ENCODE data around the gene HS3ST6. TPM values are rescaled to one million over a fixed set of nuclear protein-coding genes. Genes with fewer than 3 reads are reported as not detected.

Gene HS3ST6
- total and polyA plus RNA-seq, 9 of the 15 experiments (the other 6 are each of a cell fraction or from before 2014, with no cell fraction given) = not detected

- H3K4me2 ChIP-seq (ENCODE audit: insufficient read depth, low read length) = peak overlapping the region; percentile 59
- no peaks in the 10 kb centered on the region for H3K9me3 ChIP-seq (replicated peaks; ENCODE audit: control insufficient read depth, insufficient read depth, low read depth, low read length)
- H3K36me3 ChIP-seq (ENCODE audit: control insufficient read depth, insufficient read depth, low read length) = no peaks in the 10 kb centered on the region
- FAIRE-seq (peak; percentile 73), ATAC-seq (peak; percentile 96), DNase-seq (ENCODE audit: extremely low read depth in 1 of 4, low spot score in 3 of 4) (peak; percentile 92 to 99 (median 96))
- H3K27me3 ChIP-seq (ENCODE audit: control insufficient read depth in 2 of 2, insufficient read depth in 2 of 2, low read length in 2 of 2) = no peaks in the 10 kb centered on the region
- CTCF ChIA-PET (ENCODE audit: low intra/inter-chr PET ratio) = interaction anchor here (0.6 to 3.4 kb wide), 7 partner anchors 58 to 683 kb away, joined by 3 to 51 read pairs (median 8); partner anchors contain the start of genes EME2, MEIOB and MRPS34
- in situ Hi-C loops (cut with MboI) = loop anchor here (5.0 kb wide), 1 partner anchor 147 kb away; the partner anchor contains the start of genes NUBP2 and SPSB3
- peak overlapping the region; percentile 95 for H2AFZ ChIP-seq (ENCODE audit: low read depth, low read length)
- no peaks in the 10 kb centered on the region for H3K9me1 ChIP-seq (ENCODE audit: control insufficient read depth, insufficient read depth, low read length)
- intact Hi-C loops (cut with micrococcal nuclease) = loop anchor here (2.0 kb wide), 1 partner anchor 65 kb away; no protein-coding TSS in a partner anchor
- no TSS peak for BruUV-seq (replicated peaks)
- peaks cover 4 to 39% of the 10 kb centered on the region in 2 experiments; a peak in 3 of 5 replicates for H3K4me1 ChIP-seq (replicated peaks in 1 of 2; ENCODE audit: control insufficient read depth in 2 of 2, insufficient read depth in 2 of 2, low read length in 2 of 2)
- peak overlapping the region; percentile 44 for H3K4me3 ChIP-seq
- POLR2A ChIA-PET = interaction anchor here (0.9 to 1.4 kb wide), 2 partner anchors 64 to 147 kb away, joined by 4 to 5 read pairs; partner anchors contain the start of genes NUBP2 and SPSB3
- H3K27ac ChIP-seq (ENCODE audit: extremely low read depth, low read depth, low read length) = peak overlapping the region; percentile 66
- peak overlapping the region; percentile 61 to 93; a peak in 3 of 4 replicates for H3K9ac ChIP-seq (ENCODE audit: insufficient read depth in 1 of 2, low read depth in 2 of 2, low read length in 2 of 2)
- H3K79me2 ChIP-seq (ENCODE audit: control insufficient read depth, insufficient read depth, low read length) = no peaks in the 10 kb centered on the region
- 13% methylated on average over 51 of the region's 70 CpGs for WGBS (ENCODE audit: insufficient coverage, low coverage, missing lambda C conversion rate)
- H4K20me1 ChIP-seq (replicated peaks; ENCODE audit: control insufficient read depth, insufficient read depth, low read length) = no peaks in the 10 kb centered on the region
- TF ChIP-seq HNRNPH1 (optimal IDR thresholded peaks at IDR 0.05; ENCODE audit: low read depth, low read length) (no peak), ATF3 (IDR thresholded peaks at IDR 0.05) (no peak), ATF3 (CRISPR knock-in tag; conservative IDR thresholded peaks at IDR 0.05) (0 out of 2 replicates have a peak, but pooled peaks have one; percentile 32), PHF20 (IDR thresholded peaks at IDR 0.05; ENCODE audit: partially characterized antibody) (no peak), FOSL1 (tag; conservative IDR thresholded peaks at IDR 0.05) (no peak), SRF (CRISPR knock-in tag; IDR thresholded peaks at IDR 0.05) (no peak)
- TF ChIP-seq, protein P1, sequence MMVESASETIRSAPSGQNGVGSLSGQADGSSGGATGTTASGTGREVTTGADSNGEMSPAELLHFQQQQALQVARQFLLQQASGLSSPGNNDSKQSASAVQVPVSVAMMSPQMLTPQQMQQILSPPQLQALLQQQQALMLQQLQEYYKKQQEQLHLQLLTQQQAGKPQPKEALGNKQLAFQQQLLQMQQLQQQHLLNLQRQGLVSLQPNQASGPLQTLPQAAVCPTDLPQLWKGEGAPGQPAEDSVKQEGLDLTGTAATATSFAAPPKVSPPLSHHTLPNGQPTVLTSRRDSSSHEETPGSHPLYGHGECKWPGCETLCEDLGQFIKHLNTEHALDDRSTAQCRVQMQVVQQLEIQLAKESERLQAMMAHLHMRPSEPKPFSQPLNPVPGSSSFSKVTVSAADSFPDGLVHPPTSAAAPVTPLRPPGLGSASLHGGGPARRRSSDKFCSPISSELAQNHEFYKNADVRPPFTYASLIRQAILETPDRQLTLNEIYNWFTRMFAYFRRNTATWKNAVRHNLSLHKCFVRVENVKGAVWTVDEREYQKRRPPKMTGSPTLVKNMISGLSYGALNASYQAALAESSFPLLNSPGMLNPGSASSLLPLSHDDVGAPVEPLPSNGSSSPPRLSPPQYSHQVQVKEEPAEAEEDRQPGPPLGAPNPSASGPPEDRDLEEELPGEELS (CRISPR knock-in tag; IDR thresholded peaks at IDR 0.05; ENCODE audit: borderline replicate concordance) = no peak
- TF ChIP-seq, protein P2, sequence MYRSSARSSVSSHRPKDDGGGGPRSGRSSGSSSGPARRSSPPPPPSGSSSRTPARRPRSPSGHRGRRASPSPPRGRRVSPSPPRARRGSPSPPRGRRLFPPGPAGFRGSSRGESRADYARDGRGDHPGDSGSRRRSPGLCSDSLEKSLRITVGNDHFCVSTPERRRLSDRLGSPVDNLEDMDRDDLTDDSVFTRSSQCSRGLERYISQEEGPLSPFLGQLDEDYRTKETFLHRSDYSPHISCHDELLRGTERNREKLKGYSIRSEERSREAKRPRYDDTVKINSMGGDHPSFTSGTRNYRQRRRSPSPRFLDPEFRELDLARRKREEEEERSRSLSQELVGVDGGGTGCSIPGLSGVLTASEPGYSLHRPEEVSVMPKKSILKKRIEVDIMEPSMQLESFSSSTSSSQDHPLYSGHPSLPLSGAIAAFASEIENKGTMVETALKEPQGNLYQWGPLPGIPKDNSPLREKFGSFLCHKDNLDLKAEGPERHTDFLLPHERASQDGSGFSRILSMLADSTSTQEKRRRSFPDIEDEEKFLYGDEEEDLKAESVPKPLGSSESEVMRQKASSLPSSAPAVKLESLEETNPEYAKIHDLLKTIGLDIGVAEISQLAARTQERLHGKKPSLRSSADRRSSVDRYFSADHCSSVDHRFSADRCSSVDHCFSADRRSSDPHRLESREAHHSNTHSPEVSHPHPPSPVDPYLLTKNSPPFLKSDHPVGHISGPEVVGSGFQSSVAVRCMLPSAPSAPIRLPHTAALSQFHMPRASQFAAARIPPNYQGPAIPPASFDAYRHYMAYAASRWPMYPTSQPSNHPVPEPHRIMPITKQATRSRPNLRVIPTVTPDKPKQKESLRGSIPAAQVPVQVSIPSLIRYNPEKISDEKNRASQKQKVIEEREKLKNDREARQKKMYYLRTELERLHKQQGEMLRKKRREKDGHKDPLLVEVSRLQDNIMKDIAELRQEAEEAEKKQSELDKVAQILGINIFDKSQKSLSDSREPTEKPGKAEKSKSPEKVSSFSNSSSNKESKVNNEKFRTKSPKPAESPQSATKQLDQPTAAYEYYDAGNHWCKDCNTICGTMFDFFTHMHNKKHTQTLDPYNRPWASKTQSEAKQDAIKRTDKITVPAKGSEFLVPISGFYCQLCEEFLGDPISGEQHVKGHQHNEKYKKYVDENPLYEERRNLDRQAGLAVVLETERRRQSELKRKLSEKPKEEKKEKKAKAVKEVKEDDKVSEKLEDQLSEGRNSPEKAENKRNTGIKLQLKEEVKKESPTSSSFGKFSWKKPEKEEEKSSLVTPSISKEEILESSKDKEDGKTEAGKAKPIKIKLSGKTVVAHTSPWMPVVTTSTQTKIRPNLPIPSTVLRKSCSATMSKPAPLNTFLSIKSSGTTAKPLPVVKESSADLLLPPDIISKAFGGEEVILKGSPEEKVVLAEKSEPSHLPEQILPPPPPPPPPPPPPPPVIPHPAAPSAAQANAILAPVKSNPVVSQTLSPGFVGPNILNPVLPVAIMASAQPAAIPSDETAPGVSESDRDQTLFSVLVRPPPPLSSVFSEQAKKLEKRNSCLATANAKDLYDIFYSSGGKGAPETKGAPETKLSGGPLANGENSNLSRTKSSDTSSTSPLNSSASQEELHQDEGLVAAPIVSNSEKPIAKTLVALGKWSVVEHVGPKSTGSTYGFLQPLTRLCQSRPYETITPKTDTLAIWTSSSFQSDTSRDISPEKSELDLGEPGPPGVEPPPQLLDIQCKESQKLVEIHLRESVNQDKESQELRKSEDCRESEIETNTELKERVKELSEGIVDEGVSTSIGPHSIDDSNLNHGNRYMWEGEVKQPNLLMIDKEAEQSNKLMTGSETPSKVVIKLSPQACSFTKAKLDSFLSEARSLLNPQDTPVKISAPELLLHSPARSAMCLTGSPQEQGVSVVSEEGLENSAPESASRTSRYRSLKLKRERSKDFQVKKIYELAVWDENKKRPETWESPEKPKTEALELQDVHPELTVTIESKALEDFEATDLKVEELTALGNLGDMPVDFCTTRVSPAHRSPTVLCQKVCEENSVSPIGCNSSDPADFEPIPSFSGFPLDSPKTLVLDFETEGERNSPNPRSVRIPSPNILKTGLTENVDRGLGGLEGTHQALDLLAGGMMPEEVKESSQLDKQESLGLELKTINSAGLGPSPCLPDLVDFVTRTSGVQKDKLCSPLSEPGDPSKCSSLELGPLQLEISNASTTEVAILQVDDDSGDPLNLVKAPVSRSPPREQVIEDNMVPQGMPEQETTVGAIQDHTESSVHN (IDR thresholded peaks at IDR 0.05; ENCODE audit: borderline replicate concordance in 1 of 2, low read depth in 1 of 2) = no peak
Measured at GRCh38 chr16:1929578-1930337, 11.5 kb upstream of the HS3ST6 start.
